ENCODE results near the gene AGAP1.

Gene AGAP1

DNA sequence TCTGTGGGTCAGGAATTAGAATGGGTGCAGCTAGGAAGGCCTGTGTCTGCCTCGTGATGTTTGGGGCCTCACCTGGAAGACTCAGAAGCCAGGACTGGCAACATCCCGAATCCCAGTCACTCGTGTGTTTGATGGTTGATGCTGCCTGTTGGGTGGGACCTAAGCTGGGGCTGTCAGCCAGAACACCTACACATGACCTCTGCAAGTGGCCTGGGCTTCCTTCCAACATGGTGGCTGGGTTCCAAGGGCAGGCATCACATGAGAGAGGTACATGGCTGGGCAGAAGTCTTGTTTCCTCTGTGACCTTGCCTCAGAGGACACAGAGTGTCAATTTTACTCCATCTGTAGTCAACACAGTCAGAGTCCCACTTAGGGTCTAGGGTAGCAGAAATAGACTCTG lies 496.5 kb downstream of the AGAP1 start:
- no peak overlapping the region for H3K4me3 ChIP-seq (ENCODE audit: low read length)
- H3K36me3 ChIP-seq (ENCODE audit: control insufficient read depth, insufficient read depth, low read length) = no peaks in the 10 kb centered on the region
- DNase-seq (ENCODE audit: low read depth, low spot score) = no peak
- H3K27me3 ChIP-seq (ENCODE audit: control insufficient read depth, insufficient read depth, low read length) = no peaks in the 10 kb centered on the region
- H3K9me3 ChIP-seq (ENCODE audit: control insufficient read depth, insufficient read depth, low read length) = no peaks in the 10 kb centered on the region
- peaks cover 3% of the 10 kb centered on the region for H3K4me1 ChIP-seq (ENCODE audit: control insufficient read depth, insufficient read depth, low read length)
- no CpG with 5 or more reads among the region's 3 CpGs for WGBS (ENCODE audit: insufficient coverage, insufficient read length)
- H3K27ac ChIP-seq (ENCODE audit: low read length) = no peak overlapping the region

DNA sequence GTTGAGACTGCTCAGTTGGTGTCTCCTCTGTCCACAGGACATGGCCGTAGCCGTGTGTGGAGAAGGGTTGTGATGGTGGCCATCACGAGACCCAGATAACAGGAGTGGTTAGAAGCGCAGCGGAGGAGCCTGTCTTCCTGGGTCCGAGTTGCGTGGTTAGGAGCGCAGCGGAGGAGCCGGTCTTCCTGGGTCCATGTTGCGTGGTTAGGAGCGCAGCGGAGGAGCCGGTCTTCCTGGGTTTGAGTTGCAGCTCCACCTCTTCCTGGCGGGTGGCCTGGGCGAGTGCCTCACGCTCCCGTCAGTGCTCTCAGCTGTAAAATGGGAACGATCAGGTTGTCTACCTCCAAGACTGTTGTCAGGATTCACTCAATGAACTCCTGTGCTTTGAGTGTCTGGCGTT lies 498.2 kb downstream of the AGAP1 start:
- H3K4me3 ChIP-seq (ENCODE audit: low read length) = no peak overlapping the region
- peaks cover 7% of the 10 kb centered on the region for H3K4me1 ChIP-seq (ENCODE audit: control insufficient read depth, insufficient read depth, low read length)
- no peaks in the 10 kb centered on the region for H3K9me3 ChIP-seq (ENCODE audit: control insufficient read depth, insufficient read depth, low read length)
- no peak overlapping the region for H3K27ac ChIP-seq (ENCODE audit: low read length)
- H3K36me3 ChIP-seq (ENCODE audit: control insufficient read depth, insufficient read depth, low read length) = no peaks in the 10 kb centered on the region
- WGBS (ENCODE audit: insufficient coverage, insufficient read length) = no CpG with 5 or more reads among the region's 20 CpGs
- no peaks in the 10 kb centered on the region for H3K27me3 ChIP-seq (ENCODE audit: control insufficient read depth, insufficient read depth, low read length)
- no peak for DNase-seq (ENCODE audit: low read depth, low spot score)

DNA sequence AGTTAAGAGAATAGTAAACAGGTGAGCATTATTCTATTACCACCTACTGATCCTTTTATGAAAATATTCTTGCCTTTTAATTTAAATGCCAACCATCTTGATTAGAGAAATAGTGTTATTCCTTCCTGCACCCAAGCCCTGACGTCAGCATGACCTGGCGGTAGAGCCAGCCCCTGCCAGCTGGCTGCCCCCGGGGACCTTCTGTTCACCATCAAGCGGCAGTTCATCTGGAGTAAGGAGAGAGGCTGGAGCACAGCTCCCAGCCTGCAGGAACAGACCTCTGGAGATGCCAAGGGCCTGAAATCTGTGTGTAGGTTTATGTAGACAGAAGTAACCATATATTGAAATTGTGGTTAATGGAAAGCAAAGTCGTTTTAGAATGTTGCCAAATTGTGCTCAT lies 502.6 kb downstream of the AGAP1 start:
- no peaks in the 10 kb centered on the region for H3K27me3 ChIP-seq (ENCODE audit: control insufficient read depth, insufficient read depth, low read length)
- H3K27ac ChIP-seq (ENCODE audit: low read length) = no peak overlapping the region
- no CpG with 5 or more reads among the region's 5 CpGs for WGBS (ENCODE audit: insufficient coverage, insufficient read length)
- DNase-seq (ENCODE audit: low read depth, low spot score) = no peak
- H3K4me3 ChIP-seq (ENCODE audit: low read length) = no peak overlapping the region
- H3K36me3 ChIP-seq (ENCODE audit: control insufficient read depth, insufficient read depth, low read length) = no peaks in the 10 kb centered on the region
- peaks cover 3% of the 10 kb centered on the region for H3K4me1 ChIP-seq (ENCODE audit: control insufficient read depth, insufficient read depth, low read length)
- no peaks in the 10 kb centered on the region for H3K9me3 ChIP-seq (ENCODE audit: control insufficient read depth, insufficient read depth, low read length)

DNA sequence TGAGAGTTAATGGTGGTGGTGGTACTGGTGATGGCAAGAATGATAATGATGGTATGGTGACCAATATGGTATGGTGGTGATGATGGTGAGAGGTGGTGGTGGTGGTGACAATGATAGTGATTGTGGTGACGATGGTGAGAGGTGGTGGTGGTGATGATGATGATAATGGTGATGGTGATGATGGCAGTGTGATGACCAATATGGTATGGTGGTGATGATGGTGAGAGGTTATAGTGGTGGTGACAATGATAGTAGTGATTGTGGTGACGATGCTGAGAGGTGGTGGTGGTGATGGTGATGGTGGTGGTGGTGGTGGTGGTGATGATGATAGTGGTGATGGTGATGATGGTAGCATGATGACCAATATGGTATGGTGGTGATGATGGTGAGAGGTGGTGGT lies 505.2 kb downstream of the AGAP1 start:
- H3K4me3 ChIP-seq (ENCODE audit: low read length) = no peak overlapping the region
- WGBS (ENCODE audit: insufficient coverage, insufficient read length) = no CpG with 5 or more reads among the region's 2 CpGs
- H3K36me3 ChIP-seq (ENCODE audit: control insufficient read depth, insufficient read depth, low read length) = no peaks in the 10 kb centered on the region
- peaks cover 3% of the 10 kb centered on the region for H3K4me1 ChIP-seq (ENCODE audit: control insufficient read depth, insufficient read depth, low read length)
- H3K27ac ChIP-seq (ENCODE audit: low read length) = no peak overlapping the region
- H3K9me3 ChIP-seq (ENCODE audit: control insufficient read depth, insufficient read depth, low read length) = no peaks in the 10 kb centered on the region
- no peak for DNase-seq (ENCODE audit: low read depth, low spot score)
- no peaks in the 10 kb centered on the region for H3K27me3 ChIP-seq (ENCODE audit: control insufficient read depth, insufficient read depth, low read length)

DNA sequence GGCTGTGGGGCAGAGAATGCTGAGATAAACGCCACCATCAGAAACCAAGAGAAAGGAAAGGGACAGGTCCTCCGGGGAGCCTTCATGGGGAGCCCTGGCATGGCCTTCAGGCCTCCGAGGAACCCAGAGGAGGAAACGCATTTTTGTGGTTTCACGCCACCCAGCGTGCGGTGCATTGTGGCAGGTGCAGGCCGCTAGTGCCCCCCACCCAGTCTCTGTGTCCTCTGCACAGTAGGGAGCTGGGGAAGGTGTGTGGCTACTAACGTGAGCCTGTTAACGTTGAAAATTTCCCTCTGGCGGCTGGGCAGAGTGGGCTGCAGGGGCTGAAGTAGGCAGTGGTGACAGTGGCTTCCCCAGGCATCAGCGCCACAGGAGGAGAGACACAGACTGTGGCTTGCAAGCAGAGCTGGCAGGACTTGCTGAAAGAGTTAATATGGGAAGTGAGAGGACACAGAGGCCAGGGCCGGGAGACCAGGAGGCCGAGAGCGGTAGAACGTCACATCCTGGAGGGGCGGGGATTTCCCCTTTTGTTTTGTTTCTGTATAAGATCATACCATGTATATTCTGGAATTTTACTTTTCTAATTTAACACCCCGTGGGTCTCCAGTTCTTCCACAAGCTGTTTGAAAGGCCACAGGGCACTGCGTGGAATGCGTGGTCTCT lies 507.5 kb downstream of the AGAP1 start:
- no peak overlapping the region for H3K4me3 ChIP-seq (ENCODE audit: low read length)
- H3K9me3 ChIP-seq (ENCODE audit: control insufficient read depth, insufficient read depth, low read length) = no peaks in the 10 kb centered on the region
- no CpG with 5 or more reads among the region's 20 CpGs for WGBS (ENCODE audit: insufficient coverage, insufficient read length)
- no peaks in the 10 kb centered on the region for H3K36me3 ChIP-seq (ENCODE audit: control insufficient read depth, insufficient read depth, low read length)
- no peak overlapping the region for H3K27ac ChIP-seq (ENCODE audit: low read length)
- no peaks in the 10 kb centered on the region for H3K4me1 ChIP-seq (ENCODE audit: control insufficient read depth, insufficient read depth, low read length)
- DNase-seq (ENCODE audit: low read depth, low spot score) = no peak
- H3K27me3 ChIP-seq (ENCODE audit: control insufficient read depth, insufficient read depth, low read length) = no peaks in the 10 kb centered on the region

DNA sequence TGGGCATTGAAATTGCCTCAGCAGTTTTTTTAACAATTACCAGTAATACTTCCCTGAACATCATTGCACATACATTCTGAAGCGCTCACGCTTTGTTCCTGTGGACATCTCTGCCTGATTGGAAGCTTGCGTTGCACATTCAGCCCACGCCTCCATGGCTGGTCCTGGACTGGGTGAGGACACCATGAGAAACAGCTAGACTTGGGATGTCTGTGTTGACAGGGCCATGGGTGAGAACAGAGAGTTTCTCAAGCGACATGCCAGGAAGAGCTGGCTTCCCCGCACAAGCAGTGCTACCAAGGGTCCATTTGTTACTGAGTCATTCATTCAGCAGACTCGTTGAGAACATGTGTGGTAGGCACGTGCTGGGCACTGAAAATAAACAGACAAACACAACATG lies 508.0 kb downstream of the AGAP1 start:
- no peak for DNase-seq (ENCODE audit: low read depth, low spot score)
- no peaks in the 10 kb centered on the region for H3K27me3 ChIP-seq (ENCODE audit: control insufficient read depth, insufficient read depth, low read length)
- H3K9me3 ChIP-seq (ENCODE audit: control insufficient read depth, insufficient read depth, low read length) = no peaks in the 10 kb centered on the region
- H3K4me3 ChIP-seq (ENCODE audit: low read length) = no peak overlapping the region
- H3K36me3 ChIP-seq (ENCODE audit: control insufficient read depth, insufficient read depth, low read length) = no peaks in the 10 kb centered on the region
- no peaks in the 10 kb centered on the region for H3K4me1 ChIP-seq (ENCODE audit: control insufficient read depth, insufficient read depth, low read length)
- WGBS (ENCODE audit: insufficient coverage, insufficient read length) = no CpG with 5 or more reads among the region's 8 CpGs
- no peak overlapping the region for H3K27ac ChIP-seq (ENCODE audit: low read length)

DNA sequence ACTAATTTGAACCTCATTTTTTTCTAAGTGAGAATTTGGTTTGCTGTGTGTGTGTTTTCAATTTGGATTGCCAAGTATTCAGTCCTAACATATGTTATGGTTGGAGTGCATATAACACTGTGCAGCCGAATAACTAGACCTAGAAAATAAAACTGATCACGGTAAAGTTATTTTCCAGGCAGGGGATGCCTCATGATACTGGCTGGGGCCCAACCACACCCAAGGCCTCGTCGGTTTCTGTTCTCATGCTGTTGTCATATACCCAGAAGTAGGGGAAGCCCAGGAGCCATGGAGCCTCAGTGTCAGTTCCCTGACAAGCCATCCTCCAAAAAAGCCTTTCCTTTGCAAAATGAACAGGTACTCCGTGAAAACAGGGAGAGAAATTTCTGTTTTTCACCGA lies 514.2 kb downstream of the AGAP1 start:
- peaks cover 6% of the 10 kb centered on the region; the same call in 1 of the 2 replicates for H3K4me1 ChIP-seq (ENCODE audit: control insufficient read depth, insufficient read depth, low read length)
- no peak overlapping the region for H3K4me3 ChIP-seq (ENCODE audit: low read length)
- H3K9me3 ChIP-seq (ENCODE audit: control insufficient read depth, insufficient read depth, low read length) = no peaks in the 10 kb centered on the region
- no peak overlapping the region for H3K27ac ChIP-seq (ENCODE audit: low read length)
- no CpG with 5 or more reads among the region's 6 CpGs for WGBS (ENCODE audit: insufficient coverage, insufficient read length)
- no peaks in the 10 kb centered on the region for H3K27me3 ChIP-seq (ENCODE audit: control insufficient read depth, insufficient read depth, low read length)
- no peak for DNase-seq (ENCODE audit: low read depth, low spot score)
- no peaks in the 10 kb centered on the region for H3K36me3 ChIP-seq (ENCODE audit: control insufficient read depth, insufficient read depth, low read length)

DNA sequence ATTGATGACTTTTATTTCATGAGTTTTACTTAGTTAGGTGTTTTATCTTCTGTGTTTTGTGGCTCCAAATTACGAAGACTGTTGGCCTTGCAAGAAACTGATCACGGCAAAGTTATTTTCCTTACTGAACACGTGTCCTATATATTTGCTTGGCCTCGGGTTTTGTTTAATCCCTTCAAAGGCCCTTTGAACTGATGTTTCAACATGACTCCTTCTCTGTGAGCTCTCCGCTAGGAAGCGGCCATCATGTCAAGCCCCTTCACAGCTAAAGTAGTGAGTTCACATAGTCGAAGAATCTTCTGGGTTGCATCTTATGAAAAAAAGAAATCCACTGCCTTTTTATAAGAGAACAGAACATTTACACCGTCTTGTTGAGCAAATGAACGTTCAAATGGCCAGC lies 515.0 kb downstream of the AGAP1 start:
- no peak for DNase-seq (ENCODE audit: low read depth, low spot score)
- WGBS (ENCODE audit: insufficient coverage, insufficient read length) = no CpG with 5 or more reads among the region's 9 CpGs
- H3K4me3 ChIP-seq (ENCODE audit: low read length) = no peak overlapping the region
- H3K9me3 ChIP-seq (ENCODE audit: control insufficient read depth, insufficient read depth, low read length) = no peaks in the 10 kb centered on the region
- no peaks in the 10 kb centered on the region for H3K27me3 ChIP-seq (ENCODE audit: control insufficient read depth, insufficient read depth, low read length)
- H3K4me1 ChIP-seq (ENCODE audit: control insufficient read depth, insufficient read depth, low read length) = peaks cover 7% of the 10 kb centered on the region
- no peak overlapping the region for H3K27ac ChIP-seq (ENCODE audit: low read length)
- H3K36me3 ChIP-seq (ENCODE audit: control insufficient read depth, insufficient read depth, low read length) = no peaks in the 10 kb centered on the region

DNA sequence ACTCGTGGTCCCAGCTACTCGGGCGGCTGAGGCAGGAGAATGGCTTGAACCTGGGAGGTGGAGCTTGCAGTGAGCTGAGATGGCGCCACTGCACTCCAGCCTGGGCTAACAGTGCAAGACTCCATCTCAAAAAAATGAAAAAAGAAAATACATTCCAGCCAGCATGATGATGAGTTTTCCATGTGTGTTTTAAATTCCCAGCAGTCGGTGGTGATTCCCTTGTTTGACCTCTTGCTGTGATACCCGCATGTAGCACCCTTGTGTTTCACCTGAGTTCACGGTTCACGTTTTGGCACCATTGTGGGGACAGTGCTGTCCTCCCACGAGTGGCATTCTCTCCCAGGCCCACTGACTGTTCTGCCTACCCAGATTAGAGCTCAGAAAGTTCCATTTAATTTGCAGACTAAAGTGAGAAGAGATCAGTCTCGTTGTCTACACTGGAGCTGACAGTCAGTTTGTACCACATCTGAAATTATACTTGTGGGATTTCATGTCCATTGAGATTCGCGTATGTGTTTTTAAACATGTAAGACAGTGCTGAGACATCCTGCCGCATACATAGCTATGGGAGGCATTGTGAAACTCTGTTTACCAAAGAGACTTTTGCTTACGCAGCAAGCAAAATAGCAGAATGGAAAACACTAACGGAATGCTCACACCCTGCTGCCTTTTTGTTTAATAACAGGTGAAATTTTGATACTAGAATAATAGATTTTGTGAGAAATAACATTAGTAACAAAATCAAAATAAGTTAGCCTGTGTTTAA lies 517.3 kb downstream of the AGAP1 start:
- H3K9me3 ChIP-seq (ENCODE audit: control insufficient read depth, insufficient read depth, low read length) = no peaks in the 10 kb centered on the region
- H3K27ac ChIP-seq (ENCODE audit: low read length) = no peak overlapping the region
- peaks cover 12% of the 10 kb centered on the region for H3K4me1 ChIP-seq (ENCODE audit: control insufficient read depth, insufficient read depth, low read length)
- no peaks in the 10 kb centered on the region for H3K27me3 ChIP-seq (ENCODE audit: control insufficient read depth, insufficient read depth, low read length)
- no peak for DNase-seq (ENCODE audit: low read depth, low spot score)
- H3K36me3 ChIP-seq (ENCODE audit: control insufficient read depth, insufficient read depth, low read length) = no peaks in the 10 kb centered on the region
- H3K4me3 ChIP-seq (ENCODE audit: low read length) = no peak overlapping the region
- WGBS (ENCODE audit: insufficient coverage, insufficient read length) = no CpG with 5 or more reads among the region's 15 CpGs

DNA sequence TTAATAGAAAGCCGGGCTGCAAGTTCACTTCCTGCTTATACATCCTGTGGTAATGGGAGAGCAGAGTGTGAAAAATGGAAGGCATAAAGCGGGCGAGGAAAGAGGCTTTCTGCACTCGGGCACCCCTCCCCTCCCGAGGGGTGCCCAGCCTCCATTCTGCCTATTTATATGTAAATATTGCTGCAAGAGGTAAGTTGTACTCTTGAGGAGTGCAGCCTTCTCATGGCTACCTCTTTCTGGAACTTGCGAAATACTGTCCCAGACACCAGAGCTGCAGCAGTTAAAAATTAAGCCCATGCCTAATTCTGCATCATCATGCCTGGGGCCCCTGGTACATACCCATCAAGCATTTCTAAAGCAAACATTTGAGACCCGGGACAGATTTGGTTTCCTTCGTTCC lies 518.3 kb downstream of the AGAP1 start:
- Histone ChIP-seq H3K4me1 (ENCODE audit: control insufficient read depth, insufficient read depth, low read length) (peaks cover 12% of the 10 kb centered on the region), H3K36me3 (ENCODE audit: control insufficient read depth, insufficient read depth, low read length) (no peaks in the 10 kb centered on the region), H3K4me3 (ENCODE audit: low read length) (no peak overlapping the region), H3K27ac (ENCODE audit: low read length) (no peak overlapping the region), H3K9me3 (ENCODE audit: control insufficient read depth, insufficient read depth, low read length) (no peaks in the 10 kb centered on the region), H3K27me3 (ENCODE audit: control insufficient read depth, insufficient read depth, low read length) (no peaks in the 10 kb centered on the region)
- WGBS (ENCODE audit: insufficient coverage, insufficient read length) = no CpG with 5 or more reads among the region's 8 CpGs
- DNase-seq (ENCODE audit: low read depth, low spot score) = no peak

Measured in iPS DF 6.9 (cell line).